Measurements from ENCODE around the gene PPP1R12B.
"Not testable (repeated sequence)": the region's sequence is repeated elsewhere in the genome, so short reads cannot be mapped to it uniquely, and the experiment has no call there.

The PPP1R12B gene

GRCh38 chr1:202349206-202349928, 868 bp downstream of the PPP1R12B start:
- peak; percentile 4 for DNase-seq

GRCh38 chr1:202351725-202352124, 3.2 kb downstream of the PPP1R12B start:
- DNase-seq, result peak; percentile 22

DNA sequence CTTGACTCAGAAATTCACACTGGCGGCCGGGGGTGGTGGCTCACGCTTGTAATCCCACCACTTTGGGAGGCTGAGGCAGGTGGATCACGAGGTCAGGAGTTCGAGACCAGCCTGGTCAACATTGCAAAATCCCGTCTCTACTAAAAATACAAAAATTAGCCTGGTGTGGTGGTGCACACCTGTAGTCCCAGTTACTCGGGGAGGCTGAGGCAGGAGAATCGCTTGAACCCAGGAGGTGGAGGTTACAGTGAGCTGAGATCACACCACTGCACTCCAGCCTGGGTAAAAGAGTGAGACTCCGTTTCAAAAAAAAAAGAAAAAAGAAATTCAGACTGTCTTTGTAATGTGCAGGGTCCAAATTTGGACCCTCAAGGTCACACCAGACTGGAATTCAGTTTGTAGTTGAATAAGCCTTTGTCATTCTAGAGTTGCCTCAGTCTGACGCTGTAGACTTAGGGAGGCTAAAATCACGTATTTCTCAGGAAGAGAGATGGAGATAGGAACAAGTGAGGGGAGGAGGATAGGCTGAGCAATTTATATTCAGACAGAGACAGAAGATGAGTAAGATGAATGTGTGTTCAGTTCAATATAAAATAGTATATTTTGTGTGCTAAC, 4.2 kb downstream of the PPP1R12B start:
- not testable (repeated sequence) for DNase-seq

DNA sequence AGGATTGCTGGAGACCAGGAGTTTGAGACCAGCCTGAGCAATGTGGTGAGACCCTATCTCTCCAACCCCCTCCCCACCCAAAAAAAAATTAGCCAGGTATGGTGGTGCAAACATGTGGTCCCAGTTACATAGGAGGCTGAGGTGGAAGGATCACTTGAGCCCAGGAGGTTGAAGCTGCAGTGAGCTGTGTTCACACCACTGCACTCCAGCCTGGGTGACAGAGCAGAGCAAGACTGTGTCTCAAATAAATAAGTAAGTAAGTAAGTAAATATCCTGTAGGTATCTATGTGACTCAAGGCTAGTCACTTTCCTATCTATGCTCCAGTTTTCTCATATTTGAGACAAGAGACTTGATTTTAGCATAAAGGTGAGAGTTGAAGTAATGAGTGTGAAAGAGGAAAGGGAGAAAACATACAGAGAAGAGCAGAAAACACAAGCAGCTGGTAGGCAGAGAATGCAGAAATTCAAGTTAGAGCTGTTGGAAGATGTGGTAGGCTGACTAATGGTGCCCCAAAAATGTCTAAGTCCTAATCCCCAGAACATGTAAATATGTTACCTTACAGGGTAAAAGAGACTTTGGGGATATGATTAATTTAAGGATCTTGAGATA, 7.5 kb downstream of the PPP1R12B start:
- DNase-seq, result no peak

GRCh38 chr1:202357506-202357905, 9.0 kb downstream of the PPP1R12B start:
- DNase-seq, result no peak

DNA sequence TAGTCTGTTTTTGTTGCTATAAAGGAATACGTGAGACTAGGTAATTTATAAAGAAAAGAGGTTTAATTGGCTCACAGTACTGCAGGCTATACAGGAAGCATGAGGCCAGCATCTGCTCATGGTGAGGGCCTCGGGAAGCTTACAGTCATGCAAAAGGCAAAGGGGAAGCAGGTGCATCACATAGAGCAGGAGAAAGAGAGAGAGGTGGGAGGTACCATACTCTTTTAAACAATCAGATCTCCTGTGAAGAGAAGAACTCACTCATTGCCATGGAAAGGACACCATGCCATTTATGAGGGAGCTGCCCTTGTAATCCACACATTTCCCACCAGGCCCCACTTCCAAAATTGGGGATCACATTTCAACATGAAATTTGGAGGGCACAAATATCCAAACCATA, 12.7 kb downstream of the PPP1R12B start:
- DNase-seq, result no peak

- no peak for DNase-seq
Observed at GRCh38 chr1:202361701-202362100, 13.2 kb downstream of the PPP1R12B start.

- DNase-seq, result no peak
Observed at GRCh38 chr1:202362212-202362611, 13.7 kb downstream of the PPP1R12B start.

DNA sequence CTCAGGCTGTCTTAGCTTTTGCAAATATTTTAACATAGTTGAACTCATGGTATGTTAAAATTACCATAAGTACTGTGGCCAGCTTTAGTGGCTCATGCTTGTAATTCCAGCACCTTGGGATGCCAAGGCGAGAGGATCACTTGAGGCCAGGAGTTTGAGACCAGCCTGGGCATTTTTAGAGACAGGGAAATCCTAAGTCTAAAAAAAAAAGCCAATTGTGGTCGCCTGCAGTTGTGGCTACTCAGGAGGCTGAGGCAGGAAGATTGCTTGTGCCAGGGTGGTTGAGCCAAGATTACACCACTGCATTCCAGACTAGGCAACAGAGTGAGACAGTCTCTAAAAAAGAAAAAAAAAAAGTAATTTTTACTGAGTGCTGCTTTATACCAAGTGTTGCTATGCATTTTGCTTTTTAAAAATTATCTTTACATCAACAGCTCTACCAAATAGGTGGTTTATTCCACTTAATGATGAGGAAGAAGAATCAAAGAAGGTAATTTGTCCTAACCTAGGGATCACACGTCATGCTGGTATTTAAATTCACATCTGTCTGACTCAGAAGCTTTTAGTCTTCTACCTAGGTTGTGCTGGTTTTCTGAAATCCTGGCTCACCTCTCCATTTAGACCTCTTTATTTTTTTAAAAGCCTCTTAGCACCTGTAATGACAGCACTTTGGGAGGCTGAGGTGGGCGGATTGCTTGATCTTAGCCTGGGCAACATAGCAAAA, 16.8 kb downstream of the PPP1R12B start:
- DNase-seq, result no peak

- DNase-seq, result peak; percentile 10
Observed at GRCh38 chr1:202367271-202367670, 18.8 kb downstream of the PPP1R12B start.

GRCh38 chr1:202370906-202371305, 22.4 kb downstream of the PPP1R12B start:
- not testable (repeated sequence) for DNase-seq

DNA sequence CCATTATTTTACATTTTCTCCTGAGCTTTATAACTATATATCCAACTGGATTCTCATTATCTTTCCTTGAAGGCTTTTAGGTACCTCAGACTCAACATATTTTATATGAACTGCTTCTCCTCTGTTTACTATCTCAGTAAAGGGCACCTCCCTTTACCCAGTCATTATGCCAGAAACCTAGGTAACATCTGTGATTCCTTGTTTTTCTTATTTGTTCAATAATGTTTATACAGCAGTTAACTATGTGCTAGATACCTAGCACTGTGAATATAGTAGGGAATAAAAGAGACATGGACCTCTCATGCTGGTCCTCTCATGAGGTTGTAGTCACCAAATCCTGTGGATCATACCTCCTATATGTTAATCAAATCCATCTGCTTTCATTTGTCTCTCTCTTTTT, 25.6 kb downstream of the PPP1R12B start:
- DNase-seq, result no peak

DNA sequence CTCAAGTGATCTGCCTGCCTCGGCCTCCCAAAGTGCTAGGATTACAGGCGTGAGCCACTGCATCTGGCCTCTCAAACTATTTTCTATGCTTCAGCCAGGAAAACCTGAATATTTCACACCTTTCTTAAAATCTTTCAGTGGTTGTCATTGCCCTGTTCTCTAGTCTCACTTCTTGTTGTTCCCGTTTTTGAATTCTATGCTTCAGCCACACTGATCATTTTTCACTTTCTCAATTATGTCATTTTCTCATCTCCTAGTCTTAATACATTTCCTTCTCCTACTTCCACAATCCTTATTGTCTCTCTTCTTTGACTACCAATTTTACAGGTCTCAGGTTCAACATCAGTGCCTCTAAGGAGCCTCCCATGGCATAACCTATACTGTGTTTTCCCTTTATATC, 26.7 kb downstream of the PPP1R12B start:
- DNase-seq, result not testable (repeated sequence)

GRCh38 chr1:202376247-202376646, 27.7 kb downstream of the PPP1R12B start:
- no peak for DNase-seq

DNA sequence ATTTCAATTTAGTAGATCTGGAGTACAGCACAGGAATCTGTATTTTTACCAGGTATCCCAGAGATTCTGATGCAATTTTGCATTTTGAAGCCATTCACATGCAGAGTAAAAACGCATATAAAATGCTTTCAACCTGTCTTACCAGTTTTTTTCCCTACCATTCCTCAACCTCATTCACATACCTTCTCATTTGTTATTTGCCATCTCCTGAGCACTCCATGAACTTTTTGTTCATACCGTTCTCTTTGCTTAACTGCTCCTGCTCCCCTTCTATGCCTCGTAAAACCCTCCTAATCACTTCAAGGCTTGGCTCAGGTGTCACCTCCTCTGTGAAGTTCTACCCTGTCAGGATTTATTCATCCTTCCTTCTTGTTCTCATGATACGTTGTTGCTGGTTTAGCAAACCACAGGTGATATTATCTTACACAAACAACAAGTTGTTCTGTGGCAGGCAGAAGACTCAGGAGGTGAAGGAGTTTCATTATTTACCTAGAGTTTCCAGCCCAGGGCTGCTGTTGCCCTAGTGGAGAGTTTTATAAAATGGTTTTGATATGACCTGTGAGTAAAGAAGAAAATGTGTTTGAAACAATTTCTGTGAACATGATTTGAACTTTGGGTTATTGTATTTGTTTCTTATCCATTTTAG, 31.5 kb downstream of the PPP1R12B start:
- DNase-seq, result not testable (repeated sequence)

DNA sequence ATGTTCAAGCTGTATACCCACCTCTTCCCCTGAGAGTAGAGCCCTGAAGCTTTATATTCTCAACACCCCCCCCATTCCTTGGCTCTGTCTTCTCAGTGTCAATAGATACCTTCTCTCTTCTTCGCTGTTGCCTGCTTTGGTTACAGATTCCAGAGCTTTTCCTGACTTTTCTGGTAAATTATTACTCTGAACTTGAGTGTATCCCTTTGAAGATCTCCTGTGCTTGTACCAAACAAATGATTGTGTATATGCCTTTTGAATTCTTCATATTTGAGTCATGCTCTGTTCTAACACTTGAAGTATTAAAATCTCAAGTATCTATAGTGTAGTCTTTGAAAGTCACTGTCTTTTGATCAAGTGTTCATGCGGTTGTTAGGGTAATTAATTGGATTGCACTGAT, 32.0 kb downstream of the PPP1R12B start:
- not testable (repeated sequence) for DNase-seq

GRCh38 chr1:202381867-202382266, 33.4 kb downstream of the PPP1R12B start:
- not testable (repeated sequence) for DNase-seq

DNA sequence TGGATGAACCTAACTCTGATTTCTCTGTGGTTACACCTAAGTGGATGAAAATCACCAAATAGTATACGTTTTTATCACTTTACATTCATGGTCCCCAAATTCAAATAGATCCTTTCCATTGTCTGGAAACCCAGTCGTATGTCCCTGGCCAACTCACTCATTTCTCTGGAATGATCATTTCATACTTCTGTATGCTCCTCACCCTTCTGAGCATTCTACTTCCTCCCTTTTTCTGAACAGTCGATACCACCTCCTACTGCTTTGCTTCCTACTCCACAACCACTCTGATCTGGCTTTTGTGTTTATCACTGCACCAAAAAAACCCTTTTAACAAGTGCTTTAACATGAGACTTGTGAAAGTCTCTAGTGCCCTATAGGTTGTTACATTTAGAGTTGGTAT, 47.3 kb downstream of the PPP1R12B start:
- DNase-seq, result not testable (repeated sequence)

DNA sequence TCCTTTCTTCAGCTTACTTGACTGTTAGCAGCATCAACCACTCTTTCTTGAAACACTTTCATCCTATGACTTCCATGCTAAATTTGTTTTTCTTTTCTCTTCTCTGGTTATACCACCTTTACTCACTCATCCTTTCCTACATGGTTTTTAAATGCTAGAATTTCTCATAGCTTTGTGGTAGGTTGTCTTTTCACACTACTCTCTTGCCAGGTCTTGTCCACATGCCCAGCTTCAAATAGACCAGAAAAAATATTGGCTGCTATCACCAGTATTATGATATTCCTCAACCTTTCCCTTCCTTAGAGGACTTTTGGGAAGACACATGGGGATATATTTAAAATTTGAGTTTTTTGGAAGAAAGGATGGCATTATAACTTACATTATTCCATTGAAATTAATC, 48.8 kb downstream of the PPP1R12B start:
- DNase-seq, result no peak

GRCh38 chr1:202398439-202398838, 49.9 kb downstream of the PPP1R12B start:
- not testable (repeated sequence) for DNase-seq

- not testable (repeated sequence) for DNase-seq
Observed at GRCh38 chr1:202401771-202402170, 53.3 kb downstream of the PPP1R12B start.

DNA sequence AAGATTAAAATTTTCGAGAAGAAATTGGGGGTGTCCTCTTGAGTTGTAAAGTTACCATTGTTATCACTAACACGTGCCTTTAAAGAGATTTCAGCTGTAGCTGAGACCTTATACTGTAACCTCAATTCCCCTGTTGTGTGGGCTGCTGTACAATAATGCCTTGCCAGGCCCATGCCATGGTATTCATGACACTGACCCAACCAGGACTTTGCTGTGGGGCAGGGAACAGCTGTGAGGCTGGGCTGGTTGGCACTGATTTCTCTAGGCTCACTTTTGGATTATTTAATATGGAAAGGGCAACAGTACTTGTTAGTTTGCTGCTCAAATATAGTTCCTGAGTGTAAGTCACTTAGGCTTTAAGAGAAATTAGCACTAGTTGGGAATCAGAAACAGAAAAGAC, 54.9 kb downstream of the PPP1R12B start:
- not testable (repeated sequence) for DNase-seq

- DNase-seq, result no peak
Observed at GRCh38 chr1:202405928-202406327, 57.4 kb downstream of the PPP1R12B start.

Data from NCI-H524 treated with DMSO at 0.1 percent for 48 hours (cell line).